ENCODE measurements around the gene LCN2.

- TF ChIP-seq CTCF (conservative IDR thresholded peaks at IDR 0.05; ENCODE audit: low read depth, low read length) = no peak
- no peak for TF ChIP-seq EZH2 (IDR thresholded peaks at IDR 0.05; ENCODE audit: borderline replicate concordance, low read depth, low read length, poor library complexity, severe bottlenecking)
Measured at GRCh38 chr9:128160603-128160987, 11.3 kb downstream of the LCN2 start.
